ENCODE results near the gene TBATA. TPM values are rescaled to one million over a fixed set of nuclear protein-coding genes. Genes with fewer than 3 reads are reported as not detected.

TBATA gene
- total RNA-seq, 1 donor from 2014 or later = not detected

DNA sequence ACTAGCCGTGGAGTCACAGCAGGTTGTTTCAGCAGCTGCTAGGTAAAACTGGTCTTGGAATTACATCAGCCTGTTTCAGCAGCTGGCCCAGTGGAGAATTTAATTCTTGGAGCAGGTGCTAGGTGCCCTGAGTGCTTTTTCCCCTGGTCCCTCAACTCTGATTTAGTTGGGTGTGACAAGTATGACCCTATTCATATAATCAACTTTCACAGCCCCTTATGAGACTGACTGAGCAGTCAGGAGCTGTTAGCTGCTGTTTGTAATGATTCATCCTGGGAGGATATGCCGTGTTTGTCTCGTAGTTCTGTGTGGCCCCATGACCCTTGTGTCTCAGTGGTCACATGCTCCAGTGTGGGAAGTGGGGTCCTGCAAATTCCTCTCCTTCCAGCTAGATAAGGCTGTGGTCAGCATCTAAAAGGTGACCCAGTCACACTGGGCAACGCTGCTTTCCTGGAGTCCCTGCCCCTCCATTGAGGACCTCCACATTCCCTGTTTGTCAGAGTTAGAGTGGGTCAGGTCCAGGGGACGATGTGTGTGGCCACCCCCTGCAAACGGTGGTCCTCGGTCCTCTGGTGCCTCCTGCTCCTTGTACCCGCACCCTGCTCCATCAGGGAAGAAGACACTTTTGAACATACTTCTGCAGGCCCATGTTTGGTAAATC is 28.3 kb downstream of the TBATA start:
- DNase-seq (ENCODE audit: extremely low spot score, unreplicated experiment) = no peak
- TF ChIP-seq, protein P1, sequence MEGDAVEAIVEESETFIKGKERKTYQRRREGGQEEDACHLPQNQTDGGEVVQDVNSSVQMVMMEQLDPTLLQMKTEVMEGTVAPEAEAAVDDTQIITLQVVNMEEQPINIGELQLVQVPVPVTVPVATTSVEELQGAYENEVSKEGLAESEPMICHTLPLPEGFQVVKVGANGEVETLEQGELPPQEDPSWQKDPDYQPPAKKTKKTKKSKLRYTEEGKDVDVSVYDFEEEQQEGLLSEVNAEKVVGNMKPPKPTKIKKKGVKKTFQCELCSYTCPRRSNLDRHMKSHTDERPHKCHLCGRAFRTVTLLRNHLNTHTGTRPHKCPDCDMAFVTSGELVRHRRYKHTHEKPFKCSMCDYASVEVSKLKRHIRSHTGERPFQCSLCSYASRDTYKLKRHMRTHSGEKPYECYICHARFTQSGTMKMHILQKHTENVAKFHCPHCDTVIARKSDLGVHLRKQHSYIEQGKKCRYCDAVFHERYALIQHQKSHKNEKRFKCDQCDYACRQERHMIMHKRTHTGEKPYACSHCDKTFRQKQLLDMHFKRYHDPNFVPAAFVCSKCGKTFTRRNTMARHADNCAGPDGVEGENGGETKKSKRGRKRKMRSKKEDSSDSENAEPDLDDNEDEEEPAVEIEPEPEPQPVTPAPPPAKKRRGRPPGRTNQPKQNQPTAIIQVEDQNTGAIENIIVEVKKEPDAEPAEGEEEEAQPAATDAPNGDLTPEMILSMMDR (IDR thresholded peaks at IDR 0.05) = no peak

DNA sequence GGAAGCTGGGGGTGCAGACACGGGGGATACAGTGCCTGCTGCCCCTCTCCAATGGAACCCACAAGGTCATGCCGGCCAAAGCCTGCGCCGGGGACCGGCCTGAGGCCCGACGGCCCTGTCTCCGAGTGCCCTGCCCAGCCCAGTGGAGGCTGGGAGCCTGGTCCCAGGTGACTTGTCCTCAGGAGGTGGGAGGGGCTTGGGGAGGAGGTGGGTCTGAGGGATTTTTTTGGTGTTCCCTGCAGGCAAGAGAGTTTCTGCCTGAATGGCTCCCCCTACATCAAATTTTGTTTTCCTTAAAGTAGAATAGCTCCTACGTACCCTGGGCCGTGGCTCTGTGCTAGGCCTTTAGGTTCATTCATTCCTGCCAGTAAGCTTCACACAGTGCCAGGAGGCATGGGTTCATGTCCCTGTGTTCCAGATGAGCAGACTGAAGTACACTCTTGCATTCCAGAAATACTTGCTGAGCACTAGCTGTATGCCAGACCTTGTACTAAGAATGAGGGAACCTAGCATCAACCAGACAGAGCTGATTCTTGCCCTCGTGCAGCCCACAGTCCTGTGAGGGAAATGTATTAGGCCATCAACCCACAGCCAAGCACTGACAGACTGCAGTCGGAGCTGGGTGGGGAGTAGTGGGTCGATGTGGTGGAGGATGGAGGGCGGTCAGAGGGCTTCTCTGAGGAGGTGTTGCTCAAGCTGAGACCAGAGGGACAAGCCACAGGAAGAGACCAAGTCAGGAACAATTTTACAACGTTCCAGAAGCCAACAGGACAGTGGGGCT is 31.1 kb downstream of the TBATA start:
- H3K4me3 Mint-ChIP-seq (ENCODE audit: unreplicated experiment) = no peak overlapping the region
- H3K27me3 Mint-ChIP-seq (ENCODE audit: unreplicated experiment) = no peaks in the 10 kb centered on the region
- peaks cover 18% of the 10 kb centered on the region for H3K4me1 Mint-ChIP-seq (ENCODE audit: unreplicated experiment)
- no peaks in the 10 kb centered on the region for H3K36me3 Mint-ChIP-seq (ENCODE audit: unreplicated experiment)
- H3K9me3 Mint-ChIP-seq (ENCODE audit: unreplicated experiment) = no peaks in the 10 kb centered on the region
- TF ChIP-seq, protein P1 (IDR thresholded peaks at IDR 0.05) = no peak
- H3K27ac Mint-ChIP-seq (ENCODE audit: unreplicated experiment) = no peak overlapping the region
- DNase-seq (ENCODE audit: extremely low spot score, unreplicated experiment) = no peak

More for the DNA sequence above, 28.3 kb downstream of the TBATA start:
- H3K27me3 Mint-ChIP-seq (ENCODE audit: unreplicated experiment) = peaks cover 3% of the 10 kb centered on the region
- no peaks in the 10 kb centered on the region for H3K36me3 Mint-ChIP-seq (ENCODE audit: unreplicated experiment)
- H3K4me3 Mint-ChIP-seq (ENCODE audit: unreplicated experiment) = no peak overlapping the region
- H3K4me1 Mint-ChIP-seq (ENCODE audit: unreplicated experiment) = peaks cover 21% of the 10 kb centered on the region
- no peak overlapping the region for H3K27ac Mint-ChIP-seq (ENCODE audit: unreplicated experiment)
- H3K9me3 Mint-ChIP-seq (ENCODE audit: unreplicated experiment) = no peaks in the 10 kb centered on the region

DNA sequence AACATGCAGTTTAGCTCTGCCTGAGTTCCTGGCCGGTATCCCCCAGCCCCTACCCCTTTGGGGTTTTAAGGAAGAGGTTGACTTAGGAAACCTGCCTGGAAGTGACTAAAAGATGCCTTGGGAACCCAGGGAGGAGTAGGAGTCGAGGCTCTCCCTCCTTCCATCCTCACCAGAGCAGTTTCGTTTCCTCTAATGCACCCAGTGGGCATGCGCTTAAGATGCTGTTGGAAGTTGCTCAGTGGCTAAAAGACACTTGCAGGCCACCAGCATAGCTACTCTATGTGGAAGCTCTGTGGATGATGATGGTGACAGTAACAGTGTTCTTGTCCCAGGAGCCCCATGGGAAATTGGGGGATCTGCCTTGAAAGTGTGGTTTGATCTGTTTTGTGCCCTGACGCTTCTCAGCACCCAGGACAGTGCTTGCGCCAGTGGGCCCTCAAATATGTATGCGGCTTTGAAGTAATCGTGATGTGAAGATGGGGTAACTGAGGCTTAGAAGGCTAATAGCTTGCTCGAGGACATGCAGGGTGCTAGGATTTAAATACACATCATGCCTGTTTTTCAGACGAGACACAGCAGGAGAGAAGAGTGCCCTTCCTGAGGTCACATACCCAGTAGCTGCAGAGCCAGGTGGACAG is 32.0 kb downstream of the TBATA start:
- no peaks in the 10 kb centered on the region for H3K36me3 Mint-ChIP-seq (ENCODE audit: unreplicated experiment)
- H3K9me3 Mint-ChIP-seq (ENCODE audit: unreplicated experiment) = no peaks in the 10 kb centered on the region
- H3K4me3 Mint-ChIP-seq (ENCODE audit: unreplicated experiment) = no peak overlapping the region
- TF ChIP-seq, protein P1 (IDR thresholded peaks at IDR 0.05) = no peak
- no peak for DNase-seq (ENCODE audit: extremely low spot score, unreplicated experiment)
- H3K27me3 Mint-ChIP-seq (ENCODE audit: unreplicated experiment) = no peaks in the 10 kb centered on the region
- no peak overlapping the region for H3K27ac Mint-ChIP-seq (ENCODE audit: unreplicated experiment)
- H3K4me1 Mint-ChIP-seq (ENCODE audit: unreplicated experiment) = peaks cover 14% of the 10 kb centered on the region

DNA sequence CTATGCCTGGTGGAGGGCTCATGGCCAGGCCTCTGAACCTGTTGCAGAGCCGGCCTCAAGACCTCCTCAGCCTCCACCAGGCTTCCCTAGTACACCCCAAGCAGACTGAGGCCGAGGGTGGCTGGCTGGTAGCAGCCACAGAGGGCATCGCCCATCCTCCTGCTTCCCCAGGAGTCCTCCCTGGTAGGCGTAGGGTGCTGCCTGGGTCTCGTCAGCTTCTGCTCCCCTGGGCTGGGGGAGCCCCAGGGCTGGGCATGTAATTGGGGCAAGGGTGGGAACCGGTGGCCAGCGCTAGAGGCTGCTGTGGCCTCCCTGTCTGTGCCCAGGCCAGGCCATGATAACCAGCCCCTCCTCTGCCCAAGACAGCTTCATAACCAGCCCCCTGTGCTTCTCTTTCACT is 32.6 kb downstream of the TBATA start:
- no peak overlapping the region for H3K27ac Mint-ChIP-seq (ENCODE audit: unreplicated experiment)
- H3K9me3 Mint-ChIP-seq (ENCODE audit: unreplicated experiment) = no peaks in the 10 kb centered on the region

More for the DNA sequence above, 32.6 kb downstream of the TBATA start:
- H3K27me3 Mint-ChIP-seq (ENCODE audit: unreplicated experiment) = no peaks in the 10 kb centered on the region
- no peak overlapping the region for H3K4me3 Mint-ChIP-seq (ENCODE audit: unreplicated experiment)
- TF ChIP-seq, protein P1 (IDR thresholded peaks at IDR 0.05) = no peak
- DNase-seq (ENCODE audit: extremely low spot score, unreplicated experiment) = no peak
- no peaks in the 10 kb centered on the region for H3K36me3 Mint-ChIP-seq (ENCODE audit: unreplicated experiment)
- peaks cover 14% of the 10 kb centered on the region for H3K4me1 Mint-ChIP-seq (ENCODE audit: unreplicated experiment)

Data from osteocyte (in vitro differentiated cells).